C4-2B (cell line): Measurements from ENCODE around the gene GALNT10.

Experiments
- ZFX ChIP-seq: fragments of 450-650 bp; IDR thresholded peaks from 2 replicates; pipeline ENCODE4 v1.6.1; 2017
- TF ChIP-seq, protein P1 (sequence below): fragments of 450-650 bp; conservative IDR thresholded peaks from 2 replicates; pipeline ENCODE4 v1.5.1; 2017; ENCODE audit warnings: mild to moderate bottlenecking

DNA sequence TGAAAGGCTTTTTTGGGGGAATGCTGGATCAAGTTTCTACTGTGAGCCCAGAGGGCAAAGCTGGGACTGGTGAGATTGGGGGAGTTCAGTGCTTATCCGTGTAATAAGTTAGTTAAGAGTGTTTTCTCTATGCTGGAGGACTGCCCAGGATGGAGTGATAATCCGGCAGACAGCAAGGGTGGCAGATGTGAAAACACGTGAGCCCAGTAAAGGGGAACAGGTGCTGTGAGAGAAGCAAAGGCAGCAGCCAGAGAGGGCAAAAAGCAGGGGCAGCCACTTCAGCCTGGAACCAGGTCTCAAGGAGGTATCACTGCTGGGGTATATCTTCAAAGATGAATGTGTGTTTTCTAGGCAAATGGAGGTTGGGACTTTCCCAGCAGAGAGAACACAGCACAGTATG, 53.9 kb downstream of the GALNT10 start:
- TF ChIP-seq, protein P1, sequence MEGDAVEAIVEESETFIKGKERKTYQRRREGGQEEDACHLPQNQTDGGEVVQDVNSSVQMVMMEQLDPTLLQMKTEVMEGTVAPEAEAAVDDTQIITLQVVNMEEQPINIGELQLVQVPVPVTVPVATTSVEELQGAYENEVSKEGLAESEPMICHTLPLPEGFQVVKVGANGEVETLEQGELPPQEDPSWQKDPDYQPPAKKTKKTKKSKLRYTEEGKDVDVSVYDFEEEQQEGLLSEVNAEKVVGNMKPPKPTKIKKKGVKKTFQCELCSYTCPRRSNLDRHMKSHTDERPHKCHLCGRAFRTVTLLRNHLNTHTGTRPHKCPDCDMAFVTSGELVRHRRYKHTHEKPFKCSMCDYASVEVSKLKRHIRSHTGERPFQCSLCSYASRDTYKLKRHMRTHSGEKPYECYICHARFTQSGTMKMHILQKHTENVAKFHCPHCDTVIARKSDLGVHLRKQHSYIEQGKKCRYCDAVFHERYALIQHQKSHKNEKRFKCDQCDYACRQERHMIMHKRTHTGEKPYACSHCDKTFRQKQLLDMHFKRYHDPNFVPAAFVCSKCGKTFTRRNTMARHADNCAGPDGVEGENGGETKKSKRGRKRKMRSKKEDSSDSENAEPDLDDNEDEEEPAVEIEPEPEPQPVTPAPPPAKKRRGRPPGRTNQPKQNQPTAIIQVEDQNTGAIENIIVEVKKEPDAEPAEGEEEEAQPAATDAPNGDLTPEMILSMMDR = no peak
- no peak for TF ChIP-seq ZFX
